ENCODE results near the gene BOC.

Gene BOC

DNA sequence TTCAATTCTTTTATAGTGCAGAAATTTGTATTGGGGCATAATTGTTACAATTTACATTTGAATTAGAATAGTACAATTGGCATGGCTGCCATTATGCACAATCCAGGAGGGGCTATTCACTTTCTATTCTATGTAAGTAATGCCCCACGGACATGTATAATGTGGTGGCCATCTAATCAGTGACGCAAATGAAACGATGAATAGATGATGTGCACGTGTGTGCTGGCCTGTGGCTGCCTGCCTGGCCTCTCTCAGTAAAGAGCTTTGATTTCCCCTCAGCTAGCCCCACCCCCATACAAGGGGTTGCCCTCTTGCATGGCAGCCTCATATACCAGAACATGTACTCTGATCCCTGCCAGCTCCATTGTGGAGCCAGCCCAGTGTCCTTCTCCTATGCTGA lies 86.5 kb downstream of the BOC start:
- Histone ChIP-seq H3K36me3 (ENCODE audit: control insufficient read depth, low read length) (no peaks in the 10 kb centered on the region), H3K4me1 (ENCODE audit: control insufficient read depth, low read length) (no peaks in the 10 kb centered on the region), H3K27me3 (ENCODE audit: control insufficient read depth, low read length) (no peaks in the 10 kb centered on the region), H3K4me3 (ENCODE audit: low read length) (no peak overlapping the region), H3F3A (ENCODE audit: control insufficient read depth, insufficient read depth) (no peaks in the 10 kb centered on the region), H3K27ac (ENCODE audit: low read depth, low read length) (no peak overlapping the region), H3K9me3 (ENCODE audit: control insufficient read depth, insufficient read depth, low read length) (no peaks in the 10 kb centered on the region), H3K4me2 (ENCODE audit: low read length) (no peak overlapping the region), H4K20me1 (ENCODE audit: control insufficient read depth, insufficient read depth, low read depth, low read length) (no peaks in the 10 kb centered on the region), H3K79me2 (ENCODE audit: control insufficient read depth, low read length) (no peaks in the 10 kb centered on the region), H3K9me2 (replicated peaks; ENCODE audit: control insufficient read depth, low read length) (no peaks in the 10 kb centered on the region)
- TF ChIP-seq CTCF (IDR thresholded peaks at IDR 0.05; ENCODE audit: low read depth, low read length, poor library complexity, severe bottlenecking): no peak
- no peak for TF ChIP-seq EZH2phosphoT487 (IDR thresholded peaks at IDR 0.05; ENCODE audit: borderline replicate concordance, low read length)

DNA sequence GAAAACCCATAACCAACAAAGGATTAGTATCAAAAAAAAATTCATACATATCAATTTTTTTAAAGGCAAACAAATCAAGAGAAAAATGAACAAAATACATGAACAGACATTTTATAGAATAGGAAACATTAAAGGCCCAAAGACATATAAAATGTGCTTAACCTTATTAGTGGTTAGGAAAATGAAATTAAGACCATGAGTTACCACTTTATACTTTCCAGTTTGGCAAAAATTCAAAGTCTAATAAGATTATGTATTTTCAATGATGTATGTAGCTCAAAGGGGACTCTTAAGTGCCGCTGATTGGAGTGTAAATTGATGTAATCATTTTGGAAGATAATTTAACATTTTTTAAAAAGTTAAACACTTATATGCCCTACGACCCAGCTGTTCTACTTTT lies 89.2 kb downstream of the BOC start:
- H3K9me2 ChIP-seq (replicated peaks; ENCODE audit: control insufficient read depth, low read length): no peaks in the 10 kb centered on the region
- no peaks in the 10 kb centered on the region for H3K27me3 ChIP-seq (ENCODE audit: control insufficient read depth, low read length)
- no peak overlapping the region for H3K4me2 ChIP-seq (ENCODE audit: low read length)
- no peaks in the 10 kb centered on the region for H4K20me1 ChIP-seq (ENCODE audit: control insufficient read depth, insufficient read depth, low read depth, low read length)
- H3K27ac ChIP-seq (ENCODE audit: low read depth, low read length): no peak overlapping the region
- H3F3A ChIP-seq (ENCODE audit: control insufficient read depth, insufficient read depth): no peaks in the 10 kb centered on the region
- no peaks in the 10 kb centered on the region for H3K36me3 ChIP-seq (ENCODE audit: control insufficient read depth, low read length)
- no peaks in the 10 kb centered on the region for H3K4me1 ChIP-seq (ENCODE audit: control insufficient read depth, low read length)
- TF ChIP-seq EZH2phosphoT487 (IDR thresholded peaks at IDR 0.05; ENCODE audit: borderline replicate concordance, low read length) (no peak), CTCF (IDR thresholded peaks at IDR 0.05; ENCODE audit: low read depth, low read length, poor library complexity, severe bottlenecking) (no peak)
- H3K4me3 ChIP-seq (ENCODE audit: low read length): no peak overlapping the region
- H3K9me3 ChIP-seq (ENCODE audit: control insufficient read depth, insufficient read depth, low read length): no peaks in the 10 kb centered on the region
- no peaks in the 10 kb centered on the region for H3K79me2 ChIP-seq (ENCODE audit: control insufficient read depth, low read length)

- no peaks in the 10 kb centered on the region for H3K4me1 ChIP-seq (ENCODE audit: control insufficient read depth, low read length)
- no peak overlapping the region for H3K4me3 ChIP-seq (ENCODE audit: low read length)
Measured at GRCh38 chr3:113304102-113304501, 92.7 kb downstream of the BOC start.

More at GRCh38 chr3:113304102-113304501, 92.7 kb downstream of the BOC start:
- no peaks in the 10 kb centered on the region for H3K9me3 ChIP-seq (ENCODE audit: control insufficient read depth, insufficient read depth, low read length)
- no peaks in the 10 kb centered on the region for H3K27me3 ChIP-seq (ENCODE audit: control insufficient read depth, low read length)
- no peak overlapping the region for H3K4me2 ChIP-seq (ENCODE audit: low read length)
- H3K79me2 ChIP-seq (ENCODE audit: control insufficient read depth, low read length): no peaks in the 10 kb centered on the region
- H3K9me2 ChIP-seq (replicated peaks; ENCODE audit: control insufficient read depth, low read length): no peaks in the 10 kb centered on the region
- H3K36me3 ChIP-seq (ENCODE audit: control insufficient read depth, low read length): no peaks in the 10 kb centered on the region
- H4K20me1 ChIP-seq (ENCODE audit: control insufficient read depth, insufficient read depth, low read depth, low read length): no peaks in the 10 kb centered on the region
- no peaks in the 10 kb centered on the region for H3F3A ChIP-seq (ENCODE audit: control insufficient read depth, insufficient read depth)
- TF ChIP-seq CTCF (IDR thresholded peaks at IDR 0.05; ENCODE audit: low read depth, low read length, poor library complexity, severe bottlenecking) (no peak), EZH2phosphoT487 (IDR thresholded peaks at IDR 0.05; ENCODE audit: borderline replicate concordance, low read length) (no peak)
- no peak overlapping the region for H3K27ac ChIP-seq (ENCODE audit: low read depth, low read length)

Measured in DOHH2 (cell line).